Activated naive CD8-positive, alpha-beta T cell treated with anti-CD3 and anti-CD28 coated beads, Interleukin-2, amount 50 U/mL, for 24 hours (primary cell): ENCODE results near the gene HSPA4.
"Not testable (repeated sequence)": the region's sequence is repeated elsewhere in the genome, so short reads cannot be mapped to it uniquely, and the experiment has no call there.

Experiments
- ATAC-seq: fragments of 150-1000 bp; cut with Tn5 transposase; one replicate; pipeline ENCODE4 v1.10.0; 2021
- DNase-seq: peaks from one replicate; pipeline ENCODE4 v3.0.0; 2021
- H3K27ac Mint-ChIP-seq: one replicate; pipeline ENCODE4 v1.8.0; 2021; ENCODE audit warnings: mild to moderate bottlenecking, mixed read lengths
- H3K27me3 Mint-ChIP-seq: one replicate; pipeline ENCODE4 v1.8.0; 2021; ENCODE audit warnings: mixed read lengths
- H3K36me3 Mint-ChIP-seq: one replicate; pipeline ENCODE4 v1.8.0; 2021; ENCODE audit warnings: low read depth, mixed read lengths
- H3K4me1 Mint-ChIP-seq: one replicate; pipeline ENCODE4 v1.8.0; 2021; ENCODE audit warnings: mixed read lengths
- H3K4me3 Mint-ChIP-seq: one replicate; pipeline ENCODE4 v1.8.0; 2021; ENCODE audit warnings: mild to moderate bottlenecking, moderate library complexity, mixed read lengths
- H3K9me3 Mint-ChIP-seq: one replicate; pipeline ENCODE4 v1.8.0; 2021; ENCODE audit warnings: mixed read lengths

Gene HSPA4

DNA sequence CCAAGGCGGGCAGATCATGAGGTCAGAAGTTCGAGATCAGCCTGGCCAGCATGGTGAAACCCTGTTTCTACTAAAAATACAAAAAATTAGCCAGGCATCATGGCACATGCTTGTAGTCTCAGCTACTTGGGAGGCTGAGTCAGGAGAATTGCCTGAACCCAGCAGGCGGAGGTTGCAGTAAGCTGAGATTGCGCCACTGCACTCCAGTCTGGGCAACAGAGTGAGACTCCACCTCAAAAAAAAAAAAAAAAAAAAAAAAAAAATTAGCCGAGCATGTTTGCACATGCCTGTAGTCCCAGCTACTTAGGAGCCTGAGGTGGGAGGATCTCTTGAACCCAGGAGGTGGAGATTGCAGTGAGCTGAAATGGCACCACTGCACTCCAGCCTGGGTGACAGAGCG lies 15.1 kb upstream of the HSPA4 start:
- not testable (repeated sequence) for H3K27ac Mint-ChIP-seq, H3K36me3 Mint-ChIP-seq, H3K4me3 Mint-ChIP-seq, H3K4me1 Mint-ChIP-seq, ATAC-seq, H3K27me3 Mint-ChIP-seq, H3K9me3 Mint-ChIP-seq, DNase-seq

DNA sequence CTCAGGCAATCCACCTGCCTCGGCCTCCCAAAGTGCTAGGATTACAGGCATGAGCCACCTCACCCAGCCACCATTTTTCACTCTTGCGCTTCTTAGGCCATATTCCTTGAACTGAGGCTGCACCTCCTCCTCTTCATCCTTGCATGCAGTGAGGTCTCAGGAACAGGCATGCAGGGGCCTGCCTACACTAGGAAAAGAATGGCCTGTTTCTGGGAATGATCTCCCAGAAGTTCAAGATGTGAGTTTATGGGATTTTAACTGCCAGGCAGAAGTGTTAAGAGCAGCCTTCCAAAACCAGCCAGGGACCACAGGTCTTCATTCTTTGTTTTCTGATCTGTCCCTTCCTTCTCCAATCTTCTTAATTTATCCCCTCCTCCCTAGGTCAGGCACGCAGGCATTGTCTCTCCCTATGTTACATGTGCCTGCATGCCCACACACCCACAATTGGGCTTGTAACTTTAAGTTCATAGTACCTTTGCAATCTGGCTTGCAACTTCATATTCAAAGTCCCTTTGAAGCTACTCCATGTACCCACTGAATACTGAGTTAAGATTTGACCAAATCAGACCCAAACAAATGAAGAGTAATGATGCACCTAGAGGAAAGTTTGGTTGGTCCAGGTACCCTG lies 10.5 kb upstream of the HSPA4 start:
- Mint-ChIP-seq H3K27me3 (peaks cover under 1% of the 10 kb centered on the region), H3K4me1 (peaks cover 3% of the 10 kb centered on the region), H3K36me3 (no peaks in the 10 kb centered on the region), H3K4me3 (no peak overlapping the region), H3K9me3 (no peaks in the 10 kb centered on the region), H3K27ac (no peak overlapping the region)
- ATAC-seq (no peak), DNase-seq (no peak)

DNA sequence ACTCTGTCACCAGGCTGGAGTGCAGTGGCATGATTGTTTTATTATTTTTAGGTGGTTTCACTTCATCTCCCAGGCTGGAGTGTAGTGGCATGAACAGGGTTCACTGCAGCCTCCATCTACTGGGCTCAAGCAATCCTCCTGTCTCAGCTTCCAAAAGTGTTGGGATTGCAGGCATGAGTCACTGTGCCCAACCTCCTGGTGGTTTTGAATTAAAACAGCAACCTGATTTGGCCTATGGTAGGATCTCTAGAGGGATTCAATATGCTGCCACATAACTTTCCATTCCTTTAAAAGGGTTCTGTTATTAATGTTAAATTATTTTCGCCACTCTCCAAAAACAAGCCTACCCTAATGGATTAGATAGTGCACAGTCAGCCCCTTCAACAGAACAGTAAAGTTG lies 9.9 kb upstream of the HSPA4 start:
- H3K4me1 Mint-ChIP-seq = peaks cover 4% of the 10 kb centered on the region
- ATAC-seq (no peak), DNase-seq (no peak)

DNA sequence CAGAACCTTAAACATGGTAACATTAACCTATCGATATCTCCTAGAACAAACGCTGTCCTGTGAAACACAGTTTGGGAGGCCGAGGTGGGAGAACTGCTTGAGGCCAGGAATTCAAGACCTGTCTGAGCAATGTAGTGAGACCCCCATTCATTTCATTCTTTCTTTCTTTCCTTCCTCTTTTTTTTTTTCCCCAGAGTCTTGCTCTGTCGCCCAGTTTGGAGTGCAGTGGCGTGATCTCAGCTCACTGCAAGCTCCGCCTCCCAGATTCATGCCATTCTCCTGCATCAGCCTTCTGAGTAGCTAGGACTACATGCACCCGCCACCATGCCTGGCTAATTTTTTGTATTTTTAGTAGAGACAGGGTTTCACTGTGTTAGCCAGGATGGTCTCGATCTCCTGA lies 5.3 kb upstream of the HSPA4 start:
- not testable (repeated sequence) for H3K27ac Mint-ChIP-seq, H3K36me3 Mint-ChIP-seq, H3K9me3 Mint-ChIP-seq, H3K27me3 Mint-ChIP-seq, DNase-seq, H3K4me3 Mint-ChIP-seq, ATAC-seq
- peaks cover 19% of the 10 kb centered on the region for H3K4me1 Mint-ChIP-seq

More for the DNA sequence above, 9.9 kb upstream of the HSPA4 start:
- Mint-ChIP-seq H3K27me3 (no peaks in the 10 kb centered on the region), H3K9me3 (no peaks in the 10 kb centered on the region), H3K36me3 (no peaks in the 10 kb centered on the region), H3K4me3 (no peak overlapping the region), H3K27ac (no peak overlapping the region)

DNA sequence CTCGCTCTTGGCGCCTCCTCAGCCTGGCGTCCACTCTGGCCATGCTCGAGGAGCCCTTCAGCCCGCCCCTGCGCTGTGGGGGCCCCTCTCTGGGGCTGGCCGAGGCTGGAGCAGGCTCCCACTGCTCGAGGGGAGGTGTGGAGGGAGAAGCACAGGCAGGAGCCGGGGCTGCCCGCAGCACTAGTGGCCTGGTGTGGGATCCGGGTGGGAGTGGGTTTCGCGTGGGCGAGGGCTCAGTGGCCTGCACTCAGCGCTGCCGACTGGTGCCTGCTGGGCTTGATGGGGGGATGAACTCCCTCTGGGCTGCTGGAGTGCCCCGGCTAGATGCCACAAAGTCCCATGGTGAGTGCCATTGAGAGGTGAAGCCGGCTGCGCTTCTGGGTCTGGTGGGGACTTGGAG lies 4.4 kb upstream of the HSPA4 start:
- DNase-seq = no peak
- peaks cover 2% of the 10 kb centered on the region for H3K36me3 Mint-ChIP-seq
- peaks cover 19% of the 10 kb centered on the region for H3K4me1 Mint-ChIP-seq
- H3K9me3 Mint-ChIP-seq = no peaks in the 10 kb centered on the region
- H3K27me3 Mint-ChIP-seq = no peaks in the 10 kb centered on the region
- H3K27ac Mint-ChIP-seq = no peak overlapping the region
- no peak overlapping the region for H3K4me3 Mint-ChIP-seq
- no peak for ATAC-seq

DNA sequence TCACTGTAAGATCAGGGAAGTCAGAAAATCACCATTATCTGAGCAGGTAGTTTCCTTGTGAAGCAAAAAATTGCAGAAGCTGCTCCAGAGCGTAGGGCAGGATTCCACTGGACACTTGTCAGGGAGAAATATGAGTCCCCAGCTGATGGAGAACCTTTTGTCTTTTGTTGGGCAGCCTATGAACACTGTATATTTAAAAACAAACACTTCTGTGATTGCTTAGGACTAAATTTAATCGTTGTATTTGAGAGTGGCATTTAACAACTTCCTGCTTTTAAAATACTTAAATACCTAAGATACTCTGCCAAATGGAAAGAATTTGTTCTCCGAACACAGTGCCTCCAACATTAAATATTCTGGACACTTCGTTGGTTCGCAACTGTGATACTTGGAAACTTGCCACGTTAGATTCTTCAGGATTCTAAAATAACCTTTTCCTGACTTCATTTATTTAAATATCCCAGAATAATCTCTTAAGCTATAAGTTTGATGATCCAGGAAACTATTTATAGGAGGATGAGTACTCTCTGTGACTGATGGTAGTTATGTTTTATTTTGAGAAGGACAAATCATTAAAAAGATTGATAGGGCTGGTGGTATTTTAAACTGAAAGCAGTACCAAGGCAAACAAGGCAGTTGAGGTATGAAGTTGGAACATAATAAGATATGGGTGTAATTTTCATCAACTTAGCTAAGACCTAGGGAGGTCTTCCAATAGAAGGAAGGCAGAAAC lies 2.7 kb upstream of the HSPA4 start:
- Mint-ChIP-seq H3K4me3 (no peak overlapping the region), H3K27me3 (no peaks in the 10 kb centered on the region), H3K9me3 (no peaks in the 10 kb centered on the region), H3K4me1 (peaks cover 27% of the 10 kb centered on the region), H3K27ac (peak overlapping the region; percentile 50), H3K36me3 (peaks cover 9% of the 10 kb centered on the region)
- DNase-seq (no peak), ATAC-seq (no peak)

DNA sequence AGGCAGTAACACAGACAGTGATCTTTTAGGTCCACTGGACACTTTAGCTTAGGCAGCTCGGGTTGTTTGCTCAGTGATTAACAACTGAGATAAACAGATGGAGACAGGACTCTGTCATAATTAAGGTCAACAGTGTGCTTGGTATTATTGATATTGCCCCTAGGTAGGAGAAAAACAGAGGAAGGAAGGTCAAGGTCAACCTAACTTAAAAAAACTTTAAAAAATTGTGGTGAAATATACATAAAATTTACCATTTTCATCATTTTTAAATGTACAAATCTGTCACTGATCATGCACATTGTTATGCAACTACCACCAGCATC lies 2.1 kb upstream of the HSPA4 start:
- Mint-ChIP-seq H3K9me3 (no peaks in the 10 kb centered on the region), H3K4me3 (no peak overlapping the region), H3K27me3 (no peaks in the 10 kb centered on the region), H3K36me3 (peaks cover 12% of the 10 kb centered on the region), H3K27ac (peak overlapping the region; percentile 50), H3K4me1 (peaks cover 32% of the 10 kb centered on the region)
- ATAC-seq = no peak
- no peak for DNase-seq

DNA sequence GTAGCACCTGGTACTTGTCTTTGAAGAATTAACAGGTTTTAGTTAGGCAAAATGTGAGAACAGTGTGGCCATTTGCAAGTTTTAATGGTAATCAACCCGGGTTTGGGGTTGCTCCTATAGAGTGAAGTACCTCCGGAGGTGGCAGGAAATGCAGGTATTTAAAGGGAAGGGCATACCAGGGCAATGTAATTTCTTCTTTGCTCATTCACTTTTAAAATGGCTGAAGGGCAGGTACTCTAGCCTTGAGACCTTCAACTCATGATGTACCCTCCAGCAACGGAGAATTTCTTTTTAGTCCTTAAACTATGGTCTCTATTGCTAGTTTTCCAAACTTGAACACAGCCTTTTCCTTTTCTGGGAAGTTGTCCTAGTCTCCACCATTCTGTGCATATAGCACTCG lies 1.3 kb upstream of the HSPA4 start:
- H3K9me3 Mint-ChIP-seq = no peaks in the 10 kb centered on the region
- ATAC-seq (no peak), DNase-seq (no peak)
- H3K27me3 Mint-ChIP-seq = no peaks in the 10 kb centered on the region
- peak overlapping the region; percentile 98 for H3K27ac Mint-ChIP-seq
- H3K4me1 Mint-ChIP-seq = peaks cover 41% of the 10 kb centered on the region
- peaks cover 19% of the 10 kb centered on the region for H3K36me3 Mint-ChIP-seq
- peak overlapping the region; percentile 94 for H3K4me3 Mint-ChIP-seq

DNA sequence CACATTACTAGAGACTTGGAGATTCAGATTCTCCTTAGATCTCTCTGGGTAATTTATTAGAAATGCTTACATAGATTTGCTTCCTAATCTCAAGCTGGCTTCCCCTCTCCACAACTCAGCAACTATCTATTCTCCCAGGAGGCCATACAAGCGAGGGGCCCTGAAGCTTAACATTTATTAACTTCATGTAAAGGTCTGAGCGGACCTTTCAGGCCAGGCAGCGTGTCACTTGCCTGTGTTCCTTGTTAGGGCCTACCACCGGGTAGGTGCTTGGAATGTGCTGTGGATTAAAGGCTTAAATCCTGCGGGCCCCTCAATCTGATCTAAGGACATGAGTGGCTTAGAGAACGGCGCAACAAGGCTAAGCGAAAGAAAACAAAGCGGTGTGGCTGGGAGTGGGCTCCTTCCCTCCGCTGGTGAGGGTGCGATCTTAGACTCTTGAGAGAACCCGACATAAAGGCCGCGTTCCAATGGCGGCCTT lies 712 bp upstream of the HSPA4 start:
- DNase-seq (no peak), ATAC-seq (no peak)
- H3K9me3 Mint-ChIP-seq = no peaks in the 10 kb centered on the region
- H3K27me3 Mint-ChIP-seq = no peaks in the 10 kb centered on the region
- H3K36me3 Mint-ChIP-seq = peaks cover 21% of the 10 kb centered on the region
- H3K4me3 Mint-ChIP-seq = peak overlapping the region; percentile 94
- peaks cover 46% of the 10 kb centered on the region for H3K4me1 Mint-ChIP-seq
- H3K27ac Mint-ChIP-seq = peak overlapping the region; percentile 98

DNA sequence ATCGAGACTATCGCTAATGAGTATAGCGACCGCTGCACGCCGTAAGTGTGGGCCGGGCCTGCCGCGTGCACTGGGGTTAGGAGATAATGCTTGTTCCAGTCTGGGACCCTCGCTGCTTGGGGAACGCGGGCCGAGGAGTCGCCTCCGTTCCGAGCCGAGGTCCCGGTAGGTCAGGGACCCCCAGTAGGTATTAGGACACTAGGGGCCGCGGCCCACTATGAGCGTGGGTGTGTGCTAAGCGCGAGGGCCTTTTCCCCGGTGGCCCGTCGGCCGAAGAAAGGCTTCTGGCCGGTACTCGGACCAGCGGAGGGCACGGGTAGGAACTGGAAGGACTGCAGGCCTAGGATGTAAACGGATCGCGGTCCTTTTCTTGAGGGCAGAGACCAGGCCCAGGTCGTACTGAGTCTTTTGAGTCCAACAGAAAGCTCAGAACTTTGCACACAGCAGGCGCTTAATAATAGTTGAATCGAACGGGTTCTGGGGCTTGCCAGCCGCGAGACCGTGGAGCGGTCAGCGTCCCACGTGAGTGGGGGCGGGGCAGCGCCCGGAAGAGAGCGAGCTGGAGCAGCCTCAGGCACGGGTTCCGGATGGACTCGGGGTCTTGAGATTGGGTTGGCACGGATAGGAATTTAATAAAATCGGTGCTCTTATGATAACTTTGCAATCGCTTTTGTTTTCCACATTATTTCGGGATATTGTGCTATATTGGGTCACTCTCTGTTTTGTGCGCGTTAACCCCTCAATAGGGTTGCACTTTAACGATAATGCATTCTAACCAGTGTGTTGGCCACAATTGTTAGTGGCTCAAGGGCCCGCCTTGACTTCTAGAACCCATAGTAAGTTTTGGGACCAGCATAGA lies 733 bp downstream of the HSPA4 start:
- ATAC-seq = peak; percentile 25
- Mint-ChIP-seq H3K4me1 (peaks cover 56% of the 10 kb centered on the region), H3K36me3 (peaks cover 22% of the 10 kb centered on the region), H3K27ac (peak overlapping the region; percentile 98), H3K9me3 (no peaks in the 10 kb centered on the region), H3K4me3 (peak overlapping the region; percentile 94), H3K27me3 (no peaks in the 10 kb centered on the region)
- DNase-seq = peak; percentile 75

DNA sequence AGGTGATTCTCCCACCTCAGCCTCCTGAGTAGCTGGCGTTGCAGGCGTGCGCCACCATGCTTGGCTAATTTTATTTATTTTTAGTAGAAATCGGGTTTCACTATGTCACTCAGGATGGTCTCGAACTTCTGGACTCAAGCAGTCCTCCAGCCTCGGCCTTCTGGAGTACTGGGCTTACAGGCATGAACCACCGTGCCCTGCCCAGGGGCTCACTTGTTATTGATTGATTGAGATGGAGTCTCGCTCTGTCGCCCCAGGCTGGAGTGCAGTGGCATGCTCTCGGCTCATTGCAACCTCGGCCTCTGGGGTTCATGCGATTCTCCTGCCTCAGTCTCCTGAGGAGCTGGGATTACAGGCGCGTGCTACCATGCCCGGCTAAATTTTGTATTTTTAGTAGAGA lies 1.6 kb downstream of the HSPA4 start:
- Mint-ChIP-seq H3K36me3 (peaks cover 25% of the 10 kb centered on the region), H3K27ac (peak overlapping the region; percentile 98), H3K4me1 (peaks cover 60% of the 10 kb centered on the region), H3K9me3 (no peaks in the 10 kb centered on the region), H3K4me3 (peak overlapping the region; percentile 94), H3K27me3 (no peaks in the 10 kb centered on the region)
- DNase-seq (no peak), ATAC-seq (no peak)

DNA sequence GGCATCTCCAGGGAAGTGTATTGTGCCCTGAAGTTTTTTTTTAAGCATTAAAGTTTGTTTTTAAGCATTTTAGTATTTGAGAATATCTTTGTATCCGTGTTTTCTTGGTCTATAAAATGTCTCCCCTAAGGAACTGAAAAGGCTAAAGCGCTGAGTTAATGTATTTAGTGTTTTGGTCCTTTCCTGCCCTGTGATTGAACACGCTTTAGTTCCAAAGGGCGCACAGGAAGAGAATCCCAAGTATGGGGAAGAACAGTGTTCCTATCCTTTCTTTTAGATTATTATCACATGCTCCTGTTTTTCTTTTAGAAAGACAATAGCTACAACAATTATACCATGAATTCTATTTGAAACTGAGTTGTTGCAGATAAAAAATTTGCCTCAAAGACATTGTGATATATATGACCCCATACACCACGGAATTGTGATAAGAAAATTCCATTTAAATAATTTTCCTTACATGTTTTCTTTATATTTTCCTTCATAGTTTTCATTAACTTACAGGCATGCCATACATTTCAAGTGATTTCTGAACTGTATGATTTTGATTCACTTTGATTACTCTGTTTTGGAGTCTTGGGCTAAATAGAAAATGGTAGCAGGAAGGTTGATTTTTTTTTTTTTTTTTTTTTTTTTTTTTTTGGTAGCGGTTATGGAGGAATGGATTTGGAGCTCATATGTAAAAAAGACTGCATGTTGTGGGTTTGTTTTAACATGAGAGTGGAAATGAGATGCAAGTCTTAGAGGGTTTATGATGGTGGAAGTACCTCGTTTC lies 3.1 kb downstream of the HSPA4 start:
- peak overlapping the region; percentile 94 for H3K4me3 Mint-ChIP-seq
- no peak for DNase-seq
- peaks cover 60% of the 10 kb centered on the region for H3K4me1 Mint-ChIP-seq
- peaks cover 29% of the 10 kb centered on the region for H3K36me3 Mint-ChIP-seq
- H3K27ac Mint-ChIP-seq = peak overlapping the region; percentile 67
- no peaks in the 10 kb centered on the region for H3K9me3 Mint-ChIP-seq
- no peaks in the 10 kb centered on the region for H3K27me3 Mint-ChIP-seq
- no peak for ATAC-seq

DNA sequence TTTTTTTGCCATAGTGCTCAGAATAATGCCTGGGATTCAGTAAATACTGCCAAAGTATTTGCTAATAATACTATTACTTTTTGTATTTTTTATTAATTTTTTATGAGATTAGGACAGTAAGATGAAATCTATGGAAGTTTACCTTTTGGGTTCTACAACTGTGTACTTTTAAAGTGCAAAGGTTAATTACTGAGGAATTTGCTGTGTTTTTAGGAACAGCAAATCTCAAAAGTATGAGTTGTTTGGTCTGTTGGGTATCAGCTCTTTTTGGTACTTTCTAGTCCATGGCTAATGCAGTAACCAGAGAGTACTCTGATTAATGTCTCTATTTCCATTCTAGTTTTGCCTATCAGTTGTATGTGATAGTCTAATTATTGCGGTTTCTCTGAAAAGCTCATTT lies 5.1 kb downstream of the HSPA4 start:
- no peaks in the 10 kb centered on the region for H3K9me3 Mint-ChIP-seq
- H3K27ac Mint-ChIP-seq = no peak overlapping the region
- H3K4me3 Mint-ChIP-seq = no peak overlapping the region
- no peak for DNase-seq
- H3K4me1 Mint-ChIP-seq = peaks cover 60% of the 10 kb centered on the region
- no peak for ATAC-seq
- peaks cover 30% of the 10 kb centered on the region for H3K36me3 Mint-ChIP-seq
- H3K27me3 Mint-ChIP-seq = no peaks in the 10 kb centered on the region

DNA sequence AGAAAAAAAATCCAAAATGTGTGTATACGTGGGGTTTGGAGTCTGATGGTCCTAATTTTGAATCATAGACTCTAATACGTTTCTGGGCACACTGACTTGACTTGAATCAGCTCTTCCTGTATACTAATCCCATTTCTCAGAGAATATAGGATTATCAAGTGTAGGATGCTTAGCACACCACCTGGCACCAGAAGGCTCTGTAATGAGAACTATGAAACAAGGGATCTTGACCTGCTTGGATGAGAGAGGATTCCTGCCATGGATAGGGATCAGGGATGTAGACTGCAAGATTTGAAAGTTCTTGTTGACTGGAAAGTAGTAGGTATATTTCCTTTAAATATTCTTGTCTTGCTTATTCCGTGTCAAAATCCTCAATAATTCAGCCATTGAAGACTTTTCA lies 7.8 kb downstream of the HSPA4 start:
- H3K9me3 Mint-ChIP-seq = no peaks in the 10 kb centered on the region
- no peaks in the 10 kb centered on the region for H3K27me3 Mint-ChIP-seq
- ATAC-seq (no peak), DNase-seq (no peak)
- peaks cover 55% of the 10 kb centered on the region for H3K4me1 Mint-ChIP-seq
- no peak overlapping the region for H3K4me3 Mint-ChIP-seq
- H3K27ac Mint-ChIP-seq = no peak overlapping the region
- peaks cover 24% of the 10 kb centered on the region for H3K36me3 Mint-ChIP-seq
